ENCODE measurements around the gene CDK15.
"Not testable (repeated sequence)": the region's sequence is repeated elsewhere in the genome, so short reads cannot be mapped to it uniquely, and the experiment has no call there.

Gene CDK15

DNA sequence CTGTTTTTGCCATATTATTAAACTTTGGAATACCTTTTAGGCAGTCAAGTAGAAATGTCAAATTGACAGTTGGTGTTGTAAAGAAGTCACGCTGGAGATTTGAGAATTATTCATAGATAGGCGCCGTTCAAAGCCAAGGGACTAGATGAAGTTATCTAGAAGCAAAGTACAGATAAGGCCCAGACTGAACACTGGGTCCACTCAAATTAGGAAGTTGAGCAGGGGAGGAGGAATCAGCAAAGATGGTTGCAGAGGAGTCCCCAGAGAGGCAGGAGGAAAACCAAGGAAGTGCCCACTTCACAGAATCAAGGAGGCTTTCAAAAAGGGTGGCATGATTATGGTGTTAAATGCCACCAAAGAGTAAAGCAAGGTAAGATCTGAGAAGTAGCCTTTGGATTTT lies 16.0 kb upstream of the CDK15 start:
- no peak for DNase-seq

GRCh38 chr2:201790989-201791388 lies 15.3 kb upstream of the CDK15 start:
- no peak for DNase-seq

DNA sequence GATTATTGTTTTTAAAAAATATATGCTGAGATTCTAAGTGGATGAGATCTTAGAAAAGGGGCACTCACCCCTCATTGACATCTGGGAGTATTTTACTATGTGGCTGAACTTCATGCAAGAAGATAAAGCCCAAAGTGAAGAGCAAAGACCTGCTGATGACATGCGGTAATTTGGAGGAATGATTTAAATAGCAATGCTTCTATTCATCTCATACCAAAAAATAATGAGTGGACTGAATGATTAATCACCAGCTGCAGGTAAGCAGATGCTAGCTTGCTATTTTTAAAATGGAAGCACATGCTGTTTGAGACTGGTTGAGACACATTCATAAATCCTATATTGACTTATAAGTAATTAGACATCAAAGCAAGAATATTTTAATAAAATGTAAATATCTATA lies 12.7 kb upstream of the CDK15 start:
- DNase-seq = peak in 1 of 3 experiments; percentile 38

DNA sequence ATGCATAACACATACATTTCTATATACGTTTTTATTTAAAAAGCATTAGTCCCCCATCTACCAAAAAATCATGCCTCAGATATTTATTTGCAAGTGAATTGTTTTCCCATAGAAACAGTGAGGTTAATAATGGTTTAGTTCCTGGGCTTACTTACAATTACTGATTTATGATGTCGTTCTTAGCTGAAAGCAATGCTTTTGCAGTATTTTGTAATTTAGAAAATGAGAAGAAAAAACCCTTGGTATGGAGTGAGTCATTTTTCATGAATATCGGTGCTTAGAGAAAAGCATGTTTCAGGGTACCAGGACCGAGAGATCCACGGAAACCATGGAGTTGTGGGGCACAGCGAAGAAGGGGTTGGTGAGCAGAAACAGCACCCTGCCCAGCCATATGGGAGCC lies 12.0 kb upstream of the CDK15 start:
- no peak for DNase-seq

GRCh38 chr2:201795607-201796477 lies 10.5 kb upstream of the CDK15 start:
- peak; percentile 2 to 58 (median 6) for DNase-seq

- DNase-seq = no peak
Measured at GRCh38 chr2:201796478-201796865, 9.9 kb upstream of the CDK15 start.

GRCh38 chr2:201797175-201797840 lies 9.0 kb upstream of the CDK15 start:
- no peak for DNase-seq

- no peak for DNase-seq
Measured at GRCh38 chr2:201798252-201798913, 8.0 kb upstream of the CDK15 start.

GRCh38 chr2:201798914-201799285 lies 7.4 kb upstream of the CDK15 start:
- peak in 1 of 3 experiments; percentile 5 for DNase-seq

GRCh38 chr2:201807452-201807999 lies 1.2 kb downstream of the CDK15 start:
- DNase-seq = peak in 2 of 3 experiments; percentile 0 to 25

DNA sequence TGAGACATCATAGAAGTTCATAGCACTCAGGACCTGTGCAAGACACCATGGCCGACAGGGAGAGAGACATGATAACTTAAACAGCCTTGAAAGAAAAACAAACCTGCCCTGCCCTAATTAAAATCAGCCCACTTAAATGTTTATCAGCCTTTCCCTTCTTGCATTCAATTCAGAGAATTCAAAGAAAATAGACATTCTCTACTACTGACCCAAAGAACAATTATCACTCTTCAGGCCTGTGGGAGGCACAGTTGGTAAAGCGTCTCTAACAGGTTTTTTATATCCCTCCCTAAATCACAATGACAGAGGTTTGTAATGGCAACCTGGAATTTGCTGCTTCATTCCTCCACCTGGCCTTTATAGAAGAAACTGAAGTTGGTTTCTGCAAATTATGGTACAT lies 1.7 kb downstream of the CDK15 start:
- no peak for DNase-seq

DNA sequence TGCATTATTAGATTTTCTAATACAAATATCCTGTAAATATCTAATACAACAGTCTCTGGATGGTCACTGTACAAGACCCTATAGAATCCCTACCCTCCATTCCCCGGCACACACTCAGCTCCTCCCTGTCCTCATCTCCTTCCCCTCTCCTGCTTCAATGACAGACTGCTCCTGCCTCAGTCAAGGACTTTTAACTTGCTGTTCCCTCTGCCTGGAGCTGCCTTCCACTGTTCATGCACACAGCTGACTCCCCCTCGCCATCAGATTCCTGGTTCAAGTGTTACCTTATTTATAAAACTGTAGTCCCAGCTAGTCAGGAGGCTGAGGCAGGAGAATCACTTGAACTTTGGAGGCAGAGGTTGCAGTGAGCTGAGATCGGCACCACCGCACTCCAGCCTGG lies 3.3 kb downstream of the CDK15 start:
- DNase-seq = no peak

DNA sequence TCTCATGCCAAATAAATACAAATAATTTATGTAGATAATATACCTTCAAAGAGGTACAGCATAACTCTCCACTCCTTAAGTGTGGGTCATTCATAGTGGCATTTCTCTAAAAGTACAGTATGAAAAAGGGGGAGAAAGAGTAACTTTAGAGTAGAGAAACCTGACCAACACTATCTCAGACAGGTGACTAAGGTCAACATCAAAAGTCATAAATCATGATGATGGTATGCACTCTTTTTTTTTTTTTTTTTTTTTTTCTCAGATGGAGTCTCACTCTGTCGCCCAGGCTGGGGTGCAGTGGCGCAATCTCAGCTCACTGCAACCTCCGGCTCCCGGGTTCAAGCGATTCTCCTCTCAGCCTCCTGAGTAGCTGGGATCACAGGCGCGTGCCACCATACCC lies 4.3 kb downstream of the CDK15 start:
- DNase-seq = not testable (repeated sequence)

DNA sequence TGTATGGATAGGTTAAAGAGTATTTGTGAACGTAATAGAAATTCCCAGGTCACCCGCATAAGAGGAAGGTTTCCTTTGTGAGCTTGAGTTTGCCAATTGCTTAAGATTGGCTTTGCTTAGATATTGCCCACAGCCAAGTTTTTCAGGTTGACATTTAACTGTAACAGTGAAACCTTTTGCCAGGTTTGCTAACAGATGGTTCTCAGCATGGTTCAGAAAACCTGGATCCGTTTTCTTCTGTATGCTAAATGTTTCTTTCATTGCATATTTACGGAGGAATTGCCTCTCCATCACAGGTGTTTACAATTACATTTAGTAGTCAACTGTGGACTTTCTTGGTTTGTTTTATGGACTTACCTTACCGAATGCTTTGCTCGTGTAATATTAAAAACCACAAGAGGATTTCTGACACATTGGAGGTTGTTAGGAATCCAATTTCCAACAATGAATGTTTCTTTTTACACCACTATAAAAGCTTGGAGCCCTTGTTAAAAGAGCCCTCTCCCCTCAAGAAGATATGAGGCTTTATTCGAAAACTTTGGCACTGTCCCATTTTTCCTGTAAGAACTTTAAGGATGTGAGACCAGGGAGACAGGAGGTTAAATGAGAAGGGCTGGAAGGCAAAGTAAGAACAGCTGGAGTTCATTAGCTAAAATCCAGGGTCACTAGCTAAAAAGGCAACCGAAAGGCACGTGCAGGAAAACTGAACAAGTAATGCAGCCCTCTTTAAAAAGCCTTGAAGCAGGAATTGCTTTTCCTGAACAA lies 7.8 kb downstream of the CDK15 start:
- DNase-seq = no peak

GRCh38 chr2:201816657-201817575 lies 10.6 kb downstream of the CDK15 start:
- no peak for DNase-seq

DNA sequence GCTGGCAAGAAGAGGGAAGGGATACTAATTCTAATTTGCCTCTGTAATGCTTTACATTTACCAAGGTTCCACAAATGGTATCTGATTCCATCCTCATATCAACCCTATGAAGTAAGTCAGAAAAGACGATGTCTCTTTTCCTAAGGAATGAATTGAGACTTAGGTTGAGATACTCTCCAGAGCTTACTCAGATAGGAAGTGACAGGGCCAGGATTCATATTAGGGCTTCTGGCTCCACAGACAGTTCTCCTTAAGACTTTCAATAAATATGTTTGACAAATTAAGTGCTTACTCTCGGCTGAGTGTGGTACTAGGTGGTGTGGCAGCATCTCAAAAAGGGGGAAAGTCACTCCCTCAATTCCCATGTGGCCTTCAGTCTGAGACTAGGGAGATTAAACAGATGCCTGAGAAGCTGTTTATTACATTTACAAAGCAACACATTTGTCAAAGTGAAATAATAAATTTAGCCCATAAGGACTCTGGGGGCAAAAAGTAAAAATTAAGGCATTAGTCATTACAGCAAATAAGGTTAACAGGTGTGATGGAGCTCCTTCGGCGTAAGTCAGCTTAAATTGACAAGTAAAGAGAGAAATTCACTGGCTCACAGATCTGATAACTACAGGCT lies 14.2 kb downstream of the CDK15 start:
- DNase-seq = no peak

- peak in 1 of 3 experiments; percentile 23 for DNase-seq
Measured at GRCh38 chr2:201821080-201821479, 14.7 kb downstream of the CDK15 start.

DNA sequence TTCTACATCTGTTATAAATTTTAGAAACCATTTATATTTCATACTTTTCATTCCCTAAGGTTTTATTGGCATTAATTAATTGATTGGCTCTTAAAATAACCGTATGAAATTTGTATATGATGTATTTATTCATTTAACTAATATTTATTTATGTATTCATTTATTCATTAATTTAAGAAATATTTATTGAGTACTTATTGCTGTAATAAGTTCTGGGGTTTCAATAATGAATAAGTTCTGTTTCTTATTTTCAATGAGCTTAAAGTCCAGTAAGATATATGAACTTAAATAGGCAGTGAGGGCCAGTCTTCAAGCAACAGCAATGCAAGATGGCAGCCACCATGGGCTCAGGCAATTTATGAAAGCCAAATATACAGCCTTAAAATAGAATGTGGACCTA lies 17.9 kb downstream of the CDK15 start:
- no peak for DNase-seq

DNA sequence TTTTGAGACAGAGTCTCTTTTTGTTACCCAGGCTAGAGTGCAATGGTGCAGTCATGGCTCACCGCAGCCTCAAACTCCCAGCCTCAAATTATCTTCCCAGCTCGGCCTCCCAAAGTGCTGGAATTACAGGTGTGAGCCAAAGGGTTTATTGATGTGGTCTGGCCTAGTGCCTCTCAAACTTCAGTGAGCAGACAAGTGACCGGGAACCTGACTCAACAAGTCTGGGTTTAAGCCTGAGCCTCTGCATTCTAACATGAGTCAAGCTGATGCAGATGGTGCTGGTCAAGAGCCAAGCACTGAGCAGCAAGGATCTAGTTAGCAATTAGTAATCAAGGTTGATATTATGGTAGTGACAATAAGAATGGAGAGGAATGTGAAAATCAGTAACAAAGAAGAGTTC lies 21.3 kb downstream of the CDK15 start:
- DNase-seq = no peak

DNA sequence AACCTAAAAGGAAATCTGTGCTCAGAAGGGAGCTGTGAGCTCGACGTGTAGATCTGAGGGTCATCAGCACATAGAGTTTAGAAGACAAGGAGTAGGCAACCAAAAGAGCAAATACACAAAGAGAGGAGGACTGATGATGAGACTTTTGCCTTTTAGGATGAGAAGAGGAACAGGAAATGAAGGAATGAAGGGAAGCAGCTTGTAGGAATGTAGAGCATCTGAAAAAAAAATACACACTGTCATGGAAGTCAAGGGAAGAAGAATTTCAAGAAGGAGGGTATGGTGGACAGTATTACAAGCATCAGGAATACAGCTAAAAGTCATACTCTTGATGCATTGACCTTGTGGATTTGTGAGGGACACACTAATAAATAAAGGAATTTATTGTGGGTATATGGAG lies 21.9 kb downstream of the CDK15 start:
- no peak for DNase-seq

GRCh38 chr2:201830666-201831065 lies 24.3 kb downstream of the CDK15 start:
- DNase-seq = no peak

Measured in NCI-H1417 (cell line).